Hair follicular keratinocyte (primary cell): ENCODE results near the gene MTG2. TPM values are rescaled to one million over a fixed set of nuclear protein-coding genes. Genes with fewer than 3 reads are reported as not detected.

Experiments used
- total RNA-seq: library from RNA; depleted of rRNA; stranded (reverse); fragments of >200 nt; gene quantifications from 2 replicates; pipeline ENCODE4 v1.2.3, GENCODE V29; 2015

Gene MTG2, protein sequence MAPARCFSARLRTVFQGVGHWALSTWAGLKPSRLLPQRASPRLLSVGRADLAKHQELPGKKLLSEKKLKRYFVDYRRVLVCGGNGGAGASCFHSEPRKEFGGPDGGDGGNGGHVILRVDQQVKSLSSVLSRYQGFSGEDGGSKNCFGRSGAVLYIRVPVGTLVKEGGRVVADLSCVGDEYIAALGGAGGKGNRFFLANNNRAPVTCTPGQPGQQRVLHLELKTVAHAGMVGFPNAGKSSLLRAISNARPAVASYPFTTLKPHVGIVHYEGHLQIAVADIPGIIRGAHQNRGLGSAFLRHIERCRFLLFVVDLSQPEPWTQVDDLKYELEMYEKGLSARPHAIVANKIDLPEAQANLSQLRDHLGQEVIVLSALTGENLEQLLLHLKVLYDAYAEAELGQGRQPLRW
- 23.6 and 33.9 TPM in 2 replicates for total RNA-seq

DNA sequence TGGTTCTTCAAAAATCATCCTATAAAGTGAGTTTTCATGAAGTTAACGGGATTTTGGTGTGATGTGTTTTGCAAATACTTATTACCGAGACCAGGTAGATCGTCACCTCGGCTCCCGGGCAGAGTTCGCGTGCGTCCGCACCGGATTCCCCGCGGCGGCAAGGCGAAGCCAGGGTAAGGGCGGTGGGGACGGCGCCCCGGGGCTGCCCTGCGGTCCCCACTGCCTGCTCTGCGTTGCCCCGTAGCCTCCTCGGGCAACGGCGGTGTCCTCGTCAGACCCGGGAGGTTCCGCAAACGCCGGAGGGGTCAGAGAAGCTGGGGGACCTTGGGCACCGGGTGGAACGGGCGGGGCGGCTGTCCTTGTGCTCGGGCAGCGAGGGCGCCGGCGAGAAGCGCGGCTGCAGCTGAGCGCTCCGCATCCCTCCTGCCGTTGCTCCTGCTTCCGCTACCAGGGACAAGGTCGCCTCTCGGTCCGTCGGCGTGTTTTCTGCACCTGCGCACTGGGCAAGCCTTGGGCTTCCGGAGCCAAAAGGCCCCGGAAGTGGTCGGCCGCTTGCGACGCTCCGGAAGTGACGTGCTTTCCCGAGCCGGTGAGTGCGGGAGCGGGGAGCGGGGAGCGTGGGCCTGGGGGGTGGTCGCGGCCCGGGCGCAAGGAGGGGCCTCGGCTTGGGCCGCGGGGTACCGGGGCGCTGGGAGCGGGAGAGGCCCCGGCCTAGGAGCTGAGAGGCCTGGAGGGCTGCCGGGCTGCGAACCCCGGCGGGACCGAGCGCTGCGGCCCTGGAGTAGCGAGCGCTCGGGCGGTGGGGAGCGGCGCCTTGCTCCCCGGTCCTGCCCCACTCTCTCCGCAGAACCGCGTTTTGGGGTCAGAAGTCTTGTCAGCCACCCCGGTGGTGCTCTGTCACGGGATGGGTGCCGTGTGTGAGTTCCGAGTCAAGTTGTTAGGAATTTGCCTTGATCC lies at the start of gene MTG2:
Gene MTG2 (plus strand): TSS at position 560 of the 957 bp plus-strand sequence. CDS start 10,393 bp downstream, outside the sequence.

DNA sequence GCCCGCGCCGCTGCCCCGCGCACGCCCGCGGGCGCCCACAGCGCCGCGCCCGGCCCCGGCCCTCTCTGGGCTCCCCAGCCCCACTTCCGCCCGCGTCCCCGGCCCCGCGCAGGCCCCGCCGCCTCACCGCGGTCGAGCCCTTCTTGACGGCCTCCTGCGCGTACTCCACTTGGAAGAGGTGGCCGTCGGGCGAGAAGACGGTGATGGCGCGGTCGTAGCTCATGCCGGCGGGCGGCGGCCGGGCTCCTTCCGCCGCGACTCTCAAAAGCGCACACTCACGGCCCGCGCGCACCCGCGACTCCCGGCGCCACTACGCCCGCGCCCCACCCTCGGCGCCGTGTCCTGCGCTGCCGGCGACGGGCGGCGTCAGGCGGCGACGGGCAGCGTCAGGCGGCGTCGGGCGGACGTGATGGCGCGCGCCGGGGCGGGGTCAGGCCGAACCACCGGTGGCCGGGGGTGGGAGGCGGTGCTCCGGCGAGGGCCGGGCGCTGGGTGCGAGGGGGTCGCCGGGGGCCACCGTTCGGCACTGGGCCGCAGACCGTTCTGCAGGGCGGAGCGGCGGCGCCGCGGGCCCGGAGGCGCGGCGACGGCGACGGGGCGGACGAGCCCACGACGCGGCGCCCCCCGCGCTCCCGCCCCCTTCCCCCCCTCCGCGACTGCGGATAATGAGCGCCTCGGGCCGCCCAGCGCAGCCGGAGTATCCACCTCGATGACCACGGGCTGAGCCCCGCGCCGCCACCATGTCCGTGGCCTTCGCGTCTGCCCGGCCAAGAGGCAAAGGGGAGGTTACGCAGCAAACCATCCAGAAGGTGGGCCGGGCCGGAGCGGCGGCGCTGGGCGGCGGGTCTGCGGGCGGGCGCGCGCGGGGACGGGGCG lies 39.5 kb upstream of the MTG2 start, which contains the start of the genes PSMA7 and SS18L1:
Gene PSMA7 (minus strand): TSS at position 314 of the 876 bp plus-strand sequence. CDS start 91 bp downstream, at position 223.
Gene SS18L1 (plus strand): TSS at position 689 of the 876 bp plus-strand sequence. CDS start 52 bp downstream, at position 741.

DNA sequence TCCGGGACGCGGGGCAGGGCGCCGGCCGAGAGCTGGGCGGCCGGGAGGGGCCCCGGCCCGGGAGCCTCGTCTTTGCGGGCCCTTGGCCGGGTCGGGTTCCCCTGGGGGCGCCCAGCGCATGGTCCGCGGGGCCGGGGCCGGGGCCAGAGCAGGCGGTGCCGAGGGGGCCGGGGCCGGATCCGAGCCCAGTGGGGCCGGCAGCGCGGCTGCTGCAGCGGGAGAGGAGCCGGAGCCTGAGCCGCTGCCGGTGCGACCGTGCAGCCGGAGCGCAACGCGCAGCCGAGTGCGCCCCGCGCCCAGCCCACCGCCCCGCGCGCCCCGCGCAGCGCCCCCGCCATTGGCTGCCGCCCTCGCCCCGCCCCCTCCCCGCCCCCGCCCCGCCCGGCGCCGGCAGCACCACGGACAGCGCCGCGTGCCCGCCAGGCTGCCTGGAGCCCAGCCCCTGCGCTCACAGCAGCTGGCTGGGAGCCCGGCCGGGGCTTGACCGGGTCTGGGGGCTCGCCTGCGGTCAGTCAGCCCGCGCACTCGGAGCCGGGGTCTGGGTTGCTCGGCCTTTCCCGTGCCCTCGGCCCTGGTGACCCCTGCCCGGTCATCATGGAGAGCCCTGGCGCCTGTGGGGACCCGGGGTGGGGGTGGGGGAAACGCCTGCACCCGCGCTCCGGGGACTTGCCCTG lies 37.3 kb downstream of the MTG2 start, which contains the start of gene HRH3:
Gene HRH3 (minus strand): TSS at position 287 of the 674 bp plus-strand sequence. CDS start 308 bp downstream, outside the sequence.

DNA sequence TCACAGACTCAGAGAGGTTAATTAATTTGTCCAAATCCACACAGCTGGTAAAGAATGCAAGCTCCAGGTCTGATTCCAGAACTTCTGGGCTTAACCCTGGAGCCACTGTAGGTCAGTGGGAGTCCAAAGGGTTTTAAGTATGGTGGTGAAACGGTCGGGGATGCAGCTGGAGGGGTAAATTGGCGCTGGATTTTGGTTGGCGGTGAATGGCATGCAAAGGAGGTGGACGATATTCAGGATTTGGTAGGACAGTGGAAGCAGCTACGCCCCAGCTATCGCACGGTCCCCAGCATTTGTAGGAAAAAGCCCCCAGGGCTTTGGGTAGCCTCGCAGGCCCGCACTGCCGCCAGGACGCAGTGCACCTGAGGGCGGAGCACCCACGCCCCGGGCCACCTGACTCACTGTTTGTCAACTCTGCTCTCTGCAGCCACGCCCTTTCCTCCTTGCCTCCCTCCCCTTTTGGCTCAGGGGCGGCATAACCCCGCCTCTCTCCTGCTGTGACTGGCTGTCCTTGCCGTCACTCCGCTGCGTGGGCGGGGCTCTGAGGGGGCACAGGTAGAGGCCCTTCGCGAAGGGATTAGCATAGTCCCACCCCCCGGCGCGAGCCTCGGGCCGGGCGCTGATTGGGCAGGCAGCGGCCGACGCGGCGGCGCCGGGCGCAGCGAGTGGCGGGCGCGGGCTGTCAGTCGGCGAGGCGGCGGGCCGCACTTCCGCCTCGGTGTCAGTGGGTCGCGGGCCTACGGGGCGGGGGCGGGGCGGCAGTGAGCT lies 55.2 kb downstream of the MTG2 start, which contains the start of gene OSBPL2:
Gene OSBPL2 (plus strand): TSS at position 721 of the 768 bp plus-strand sequence. CDS start 17,664 bp downstream, outside the sequence.

Other genes with a start within 250 kb of the MTG2 start
- 4.1 and 5.4 TPM in 2 replicates for gene TAF4, start 117.1 kb upstream of the MTG2 start, total RNA-seq
- 17.6 and 20.8 TPM in 2 replicates for gene LSM14B, start 60.6 kb upstream of the MTG2 start, total RNA-seq
- gene PSMA7, start 39.6 kb upstream of the MTG2 start, total RNA-seq = 409 and 607 TPM in 2 replicates
- 8.5 and 11.2 TPM in 2 replicates for gene SS18L1, start 39.3 kb upstream of the MTG2 start, total RNA-seq
- gene HRH3, start 37.2 kb downstream of the MTG2 start, total RNA-seq = not detected in 2 replicates
- 22.7 and 25.1 TPM in 2 replicates for gene OSBPL2, start 55.5 kb downstream of the MTG2 start, total RNA-seq
- gene ADRM1, start 120.0 kb downstream of the MTG2 start, total RNA-seq = 193 and 288 TPM in 2 replicates
- 96.3 and 136 TPM in 2 replicates for gene LAMA5, start 184.3 kb downstream of the MTG2 start, total RNA-seq
- gene RPS21, start 204.1 kb downstream of the MTG2 start, total RNA-seq = 2,528 and 3,406 TPM in 2 replicates
- gene CABLES2, start 224.3 kb downstream of the MTG2 start, total RNA-seq = 3.8 and 5.3 TPM in 2 replicates
- not detected in 2 replicates for gene RBBP8NL, start 244.5 kb downstream of the MTG2 start, total RNA-seq